C4-2B (cell line): ENCODE data around the gene NDFIP2.

ENCODE experiments used
- H3K27ac ChIP-seq: fragments of 450-650 bp; 2 replicates; pipeline ENCODE4 v1.5.1; 2017
- CTCF ChIP-seq: fragments of 450-650 bp; conservative IDR thresholded peaks from 2 replicates; pipeline ENCODE4 v1.5.1; 2017; ENCODE audit warnings: mild to moderate bottlenecking
- ZFX ChIP-seq: fragments of 450-650 bp; IDR thresholded peaks from 2 replicates; pipeline ENCODE4 v1.6.1; 2017

The NDFIP2 gene

GRCh38 chr13:79458436-79458835 is 22.5 kb upstream of the NDFIP2 start:
- TF ChIP-seq ZFX (no peak), CTCF (no peak)
- no peak overlapping the region for H3K27ac ChIP-seq

- no peak for TF ChIP-seq ZFX
- H3K27ac ChIP-seq, result no peak overlapping the region
Measured at GRCh38 chr13:79459906-79460305, 21.0 kb upstream of the NDFIP2 start.

GRCh38 chr13:79462895-79463294 is 18.1 kb upstream of the NDFIP2 start:
- H3K27ac ChIP-seq, result no peak overlapping the region
- no peak for TF ChIP-seq CTCF
- TF ChIP-seq ZFX, result no peak

- no peak overlapping the region for H3K27ac ChIP-seq
- TF ChIP-seq CTCF (no peak), ZFX (no peak)
Measured at GRCh38 chr13:79463604-79464003, 17.4 kb upstream of the NDFIP2 start.

GRCh38 chr13:79466872-79467271 is 14.1 kb upstream of the NDFIP2 start:
- TF ChIP-seq CTCF (no peak), ZFX (no peak)
- H3K27ac ChIP-seq, result no peak overlapping the region

GRCh38 chr13:79468402-79468801 is 12.6 kb upstream of the NDFIP2 start:
- no peak overlapping the region for H3K27ac ChIP-seq
- TF ChIP-seq CTCF (no peak), ZFX (no peak)

GRCh38 chr13:79468819-79469218 is 12.1 kb upstream of the NDFIP2 start:
- TF ChIP-seq CTCF (no peak), ZFX (no peak)
- H3K27ac ChIP-seq, result no peak overlapping the region

GRCh38 chr13:79469608-79470007 is 11.3 kb upstream of the NDFIP2 start:
- TF ChIP-seq ZFX (no peak), CTCF (no peak)
- no peak overlapping the region for H3K27ac ChIP-seq
